PC-3 (cell line): Measurements from ENCODE around the gene ROBO2.

Experiments used
- CTCF ChIP-seq: fragments of 300-600 bp; sonication (generic); conservative IDR thresholded peaks from 2 replicates; pipeline ENCODE4 v1.5.1; 2017; ENCODE audit warnings: antibody characterized with exemption, low read depth, mild to moderate bottlenecking, low read length
- EZH2phosphoT487 ChIP-seq: fragments of 300-600 bp; sonication (generic); IDR thresholded peaks from 2 replicates; pipeline ENCODE4 v1.6.1; 2018; ENCODE audit warnings: mild to moderate bottlenecking, antibody characterized with exemption, low read length, borderline replicate concordance

- TF ChIP-seq EZH2phosphoT487 (no peak), CTCF (no peak)
These were observed 146.8 kb downstream of the ROBO2 start for GRCh38 chr3:77186728-77187127.
